Stimulated activated effector memory CD8-positive, alpha-beta T cell treated with anti-CD3 and anti-CD28 coated beads, Interleukin-12 subunit alpha, Interleukin-12 subunit beta, amount 100 ng/mL, for 72 hours (primary cell): Measurements from ENCODE around the gene MED13.
"Not testable (repeated sequence)": the region's sequence is repeated elsewhere in the genome, so short reads cannot be mapped to it uniquely, and the experiment has no call there.

ENCODE experiments used
- ATAC-seq: fragments of 150-1000 bp; cut with Tn5 transposase; 2 replicates; pipeline ENCODE4 v1.10.0; 2021
- DNase-seq, 2 donors: peaks; one replicate each; pipeline ENCODE4 v3.0.0; 2021 to 2022; ENCODE audit warnings: low spot score in 2 of 2
- H3K27ac Mint-ChIP-seq: one replicate; pipeline ENCODE4 v1.8.0; 2022; ENCODE audit warnings: mild to moderate bottlenecking, mixed read lengths
- H3K36me3 Mint-ChIP-seq: one replicate; pipeline ENCODE4 v1.8.0; 2022; ENCODE audit warnings: mild to moderate bottlenecking, mixed read lengths
- H3K4me1 Mint-ChIP-seq: one replicate; pipeline ENCODE4 v1.8.0; 2022; ENCODE audit warnings: mixed read lengths
- H3K4me3 Mint-ChIP-seq: one replicate; pipeline ENCODE4 v1.8.0; 2022; ENCODE audit warnings: mild to moderate bottlenecking, mixed read lengths
- H3K9me3 Mint-ChIP-seq: one replicate; pipeline ENCODE4 v1.8.0; 2022; ENCODE audit warnings: mixed read lengths

The MED13 gene

DNA sequence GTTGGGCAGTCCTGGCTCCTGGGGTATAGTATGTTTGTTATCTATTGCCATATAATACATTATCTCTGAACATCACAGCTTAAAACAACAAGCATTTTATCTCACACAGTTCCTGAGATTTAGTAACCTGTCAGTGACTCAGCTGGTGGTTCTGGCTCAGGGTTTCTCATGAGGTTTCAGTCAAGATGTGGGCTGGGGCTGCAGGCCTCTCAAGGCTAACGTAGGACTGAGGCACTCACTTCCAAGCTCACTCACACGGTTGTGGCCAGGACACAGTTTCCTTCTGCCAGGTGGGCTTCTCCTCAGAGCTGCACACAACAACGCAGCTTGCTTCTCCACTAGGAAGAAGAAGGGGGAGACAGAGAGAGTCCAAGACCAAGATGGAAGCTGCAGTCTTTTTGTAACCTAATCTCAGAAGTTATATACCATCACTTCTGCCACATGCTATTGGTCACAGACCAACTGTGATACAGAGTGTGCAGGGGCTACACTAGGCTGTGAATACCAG, 10.3 kb upstream of the MED13 start:
- H3K27ac Mint-ChIP-seq = no peak overlapping the region
- no peak overlapping the region for H3K4me3 Mint-ChIP-seq
- peak; percentile 92 for ATAC-seq
- no peaks in the 10 kb centered on the region for H3K4me1 Mint-ChIP-seq
- no peaks in the 10 kb centered on the region for H3K36me3 Mint-ChIP-seq
- no peaks in the 10 kb centered on the region for H3K9me3 Mint-ChIP-seq
- DNase-seq = no peak

DNA sequence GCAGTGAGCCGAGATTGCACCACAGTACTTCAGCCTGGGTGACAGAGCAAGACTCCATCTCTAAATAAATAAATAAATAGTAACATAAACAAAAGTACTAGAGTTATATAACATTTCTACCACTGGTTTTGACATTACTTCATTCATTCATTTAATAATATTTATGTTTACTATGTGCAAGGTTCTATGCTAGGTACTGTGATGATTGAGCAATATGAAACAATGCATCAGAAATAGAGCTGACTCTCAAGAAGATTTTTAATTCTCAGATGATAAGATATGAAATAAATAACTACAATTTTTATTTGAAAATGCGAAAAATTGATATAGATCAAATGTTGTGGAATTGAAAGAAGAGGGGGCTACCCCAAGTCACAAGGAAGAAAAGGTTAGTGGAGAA, 8.9 kb upstream of the MED13 start:
- H3K9me3 Mint-ChIP-seq = no peaks in the 10 kb centered on the region
- H3K4me3 Mint-ChIP-seq = no peak overlapping the region
- no peaks in the 10 kb centered on the region for H3K36me3 Mint-ChIP-seq
- ATAC-seq (no peak), DNase-seq (no peak)
- H3K27ac Mint-ChIP-seq = no peak overlapping the region
- no peaks in the 10 kb centered on the region for H3K4me1 Mint-ChIP-seq

DNA sequence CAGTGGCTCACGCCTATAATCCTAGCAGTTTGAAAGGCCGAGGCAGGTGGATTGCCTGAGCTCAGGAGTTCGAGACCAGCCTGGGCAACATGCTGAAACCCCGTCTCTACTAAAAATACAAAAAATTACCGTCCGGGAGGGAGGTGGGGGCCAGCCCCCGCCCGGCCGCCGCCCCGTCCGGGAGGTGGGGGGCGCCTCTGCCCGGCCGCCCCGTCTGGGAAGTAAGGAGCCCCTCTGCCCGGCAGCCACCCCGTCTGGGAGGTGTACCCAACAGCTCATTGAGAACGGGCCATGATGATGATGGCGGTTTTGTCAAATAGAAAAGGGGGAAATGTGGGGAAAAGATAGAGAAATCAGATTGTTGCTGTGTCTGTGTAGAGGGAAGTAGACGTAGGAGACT, 7.8 kb upstream of the MED13 start:
- not testable (repeated sequence) for H3K27ac Mint-ChIP-seq, H3K36me3 Mint-ChIP-seq, DNase-seq, H3K4me3 Mint-ChIP-seq, ATAC-seq, H3K9me3 Mint-ChIP-seq, H3K4me1 Mint-ChIP-seq

DNA sequence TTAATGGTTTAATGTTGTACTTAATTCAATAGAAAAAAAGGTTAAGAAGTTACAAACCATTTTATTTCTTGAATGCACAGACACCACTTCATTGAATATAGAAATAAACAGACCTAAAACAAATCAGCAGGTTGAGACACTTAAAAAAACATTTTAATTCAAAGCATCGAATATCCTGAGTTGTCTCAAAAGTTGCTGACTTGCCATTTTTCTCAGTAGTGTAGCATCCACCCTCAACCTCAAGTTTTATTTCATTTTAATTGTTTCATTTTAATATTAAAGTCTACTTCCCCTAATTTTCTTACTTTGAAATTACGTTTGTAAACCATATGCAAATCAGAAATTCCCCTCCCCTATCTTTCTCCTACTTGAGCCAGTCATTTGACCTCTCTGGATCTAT, 5.8 kb upstream of the MED13 start:
- ATAC-seq = no peak
- peaks cover 3% of the 10 kb centered on the region for H3K36me3 Mint-ChIP-seq
- no peak overlapping the region for H3K4me3 Mint-ChIP-seq
- no peaks in the 10 kb centered on the region for H3K4me1 Mint-ChIP-seq
- no peak overlapping the region for H3K27ac Mint-ChIP-seq
- DNase-seq = no peak
- no peaks in the 10 kb centered on the region for H3K9me3 Mint-ChIP-seq

DNA sequence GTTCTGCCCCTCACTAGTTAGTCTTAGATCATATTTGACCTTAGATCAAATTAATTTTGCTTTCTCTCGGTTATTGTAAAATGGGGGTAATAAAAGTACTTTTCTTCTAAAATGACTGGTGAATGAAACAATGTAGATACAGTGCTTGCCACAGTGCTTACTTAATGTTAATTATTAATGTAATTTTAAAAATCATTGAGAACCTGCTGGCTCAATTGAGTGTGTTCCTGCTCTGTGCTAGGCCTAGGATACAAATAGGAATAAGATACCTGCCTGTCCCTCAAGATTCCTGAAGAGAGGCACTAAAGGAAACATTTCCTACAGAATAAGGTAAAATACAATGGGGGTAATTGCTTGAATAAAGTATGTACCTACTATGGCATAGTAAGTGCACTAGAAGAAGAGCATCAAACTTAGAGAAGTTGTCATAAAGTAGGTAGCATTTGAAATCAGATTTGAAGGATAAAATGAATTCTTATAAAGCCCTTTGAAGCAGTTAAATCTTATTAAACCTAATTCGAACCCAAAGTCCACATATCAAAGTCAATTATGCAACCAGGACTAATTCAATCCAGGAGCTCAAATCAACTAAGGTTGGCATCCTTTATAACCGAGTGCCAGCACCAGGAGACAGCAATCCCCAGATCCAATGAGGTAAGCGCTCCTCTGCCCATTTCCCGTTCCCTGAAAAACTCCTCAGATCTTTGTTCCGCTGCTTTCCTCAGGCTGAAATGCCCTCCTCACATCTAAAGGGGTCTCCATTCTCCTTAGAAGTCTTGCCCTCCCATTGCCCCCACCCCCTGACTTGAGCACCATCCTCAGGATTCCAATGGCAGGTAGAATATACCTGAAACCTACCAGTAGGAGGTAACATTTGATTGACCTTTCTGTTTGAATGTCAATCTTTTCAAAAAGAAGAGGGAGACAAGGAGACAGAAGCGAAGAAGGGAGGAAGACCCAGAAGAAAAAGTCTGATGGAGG, 2.4 kb upstream of the MED13 start:
- H3K27ac Mint-ChIP-seq = no peak overlapping the region
- ATAC-seq = no peak
- H3K4me3 Mint-ChIP-seq = no peak overlapping the region

DNA sequence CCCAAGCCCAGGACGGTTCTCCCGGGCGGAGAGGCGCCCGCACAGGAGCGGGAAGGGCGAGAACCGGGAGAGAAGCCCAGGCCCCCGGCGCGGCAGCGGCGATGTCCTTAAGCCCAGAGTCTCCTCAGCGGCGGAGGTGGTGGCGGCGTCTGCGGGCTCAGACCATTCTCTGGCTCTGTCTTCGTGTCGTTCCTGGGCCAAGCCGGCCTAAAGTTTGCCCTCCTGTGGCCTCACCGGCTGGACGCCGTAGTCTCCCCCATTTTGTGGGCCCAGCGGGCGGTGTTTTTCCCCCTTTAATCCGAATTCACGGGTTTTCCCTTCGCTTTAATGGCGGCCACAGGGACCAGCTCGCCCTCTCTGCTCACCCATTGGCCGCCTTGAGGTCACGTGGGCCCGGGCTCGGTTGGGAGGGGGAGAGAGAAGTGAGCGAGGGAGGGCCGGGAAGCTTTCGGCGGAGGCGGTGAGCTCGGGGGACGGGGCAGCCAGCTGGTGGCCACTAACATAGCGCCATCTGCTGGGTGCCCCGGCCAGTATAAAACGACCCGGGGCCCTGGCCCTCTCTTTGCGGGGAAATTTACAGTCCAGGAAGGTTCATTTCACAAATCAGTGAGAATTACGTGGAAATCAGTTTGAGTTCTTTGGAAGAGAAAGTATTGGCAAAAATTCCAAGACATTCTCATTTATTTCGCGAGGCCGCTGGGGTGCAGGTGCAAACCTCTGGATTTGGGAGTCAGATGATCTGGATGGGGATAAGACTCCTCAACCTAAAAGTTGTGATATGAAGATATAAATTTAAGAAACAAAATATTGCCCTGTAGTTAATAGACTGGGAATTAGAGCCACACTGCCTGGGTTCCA, 762 bp upstream of the MED13 start:
- Mint-ChIP-seq H3K27ac (peak overlapping the region; percentile 98), H3K36me3 (peaks cover 49% of the 10 kb centered on the region), H3K9me3 (no peaks in the 10 kb centered on the region), H3K4me1 (peaks cover 32% of the 10 kb centered on the region), H3K4me3 (peak overlapping the region; percentile 89)
- DNase-seq (peak; percentile 90 to 99), ATAC-seq (peak; percentile 97)

More for the DNA sequence above, 2.4 kb upstream of the MED13 start:
- Mint-ChIP-seq H3K4me1 (peaks cover 21% of the 10 kb centered on the region), H3K9me3 (no peaks in the 10 kb centered on the region), H3K36me3 (peaks cover 33% of the 10 kb centered on the region)
- peak in 1 of 2 donors; percentile 26 for DNase-seq

DNA sequence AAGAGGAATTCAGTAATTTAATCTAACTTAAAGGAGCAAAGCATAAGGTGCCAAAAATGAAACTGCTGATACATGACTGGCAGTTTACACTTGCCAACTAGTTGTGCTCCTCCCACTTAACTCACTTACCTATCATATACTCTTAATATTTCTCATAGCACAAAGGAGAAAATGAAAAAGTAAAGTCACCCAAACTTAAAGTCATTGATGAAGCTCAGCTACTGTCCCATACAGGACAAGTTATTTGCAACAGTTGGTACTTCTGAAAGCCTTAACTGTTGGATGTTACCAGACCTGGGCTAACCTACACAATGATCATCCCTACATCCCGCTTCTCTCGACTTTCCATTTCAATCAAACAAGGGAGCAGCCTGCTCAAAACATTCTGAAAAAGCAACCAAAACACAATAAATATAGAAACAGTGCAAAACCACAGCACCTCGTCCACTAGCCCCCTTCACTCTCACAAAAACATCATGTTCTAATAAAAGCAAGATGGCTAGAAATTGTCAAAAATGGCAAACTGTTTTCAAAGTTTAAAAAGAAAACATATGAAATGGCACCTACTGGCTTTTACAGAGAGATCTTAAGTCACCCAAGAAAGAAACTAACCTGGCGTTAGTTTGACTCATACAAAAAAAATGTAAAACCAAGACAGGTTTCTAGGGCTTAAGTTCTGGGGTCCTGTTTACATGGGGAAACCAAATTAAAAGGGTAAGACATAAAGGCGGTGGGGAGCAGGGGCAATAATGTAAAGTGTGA, 868 bp downstream of the MED13 start:
- Mint-ChIP-seq H3K36me3 (peaks cover 65% of the 10 kb centered on the region), H3K9me3 (no peaks in the 10 kb centered on the region), H3K4me1 (peaks cover 47% of the 10 kb centered on the region), H3K27ac (peak overlapping the region; percentile 98), H3K4me3 (peak overlapping the region; percentile 89)
- ATAC-seq (peak; percentile 38), DNase-seq (peak in 1 of 2 donors; percentile 50)

DNA sequence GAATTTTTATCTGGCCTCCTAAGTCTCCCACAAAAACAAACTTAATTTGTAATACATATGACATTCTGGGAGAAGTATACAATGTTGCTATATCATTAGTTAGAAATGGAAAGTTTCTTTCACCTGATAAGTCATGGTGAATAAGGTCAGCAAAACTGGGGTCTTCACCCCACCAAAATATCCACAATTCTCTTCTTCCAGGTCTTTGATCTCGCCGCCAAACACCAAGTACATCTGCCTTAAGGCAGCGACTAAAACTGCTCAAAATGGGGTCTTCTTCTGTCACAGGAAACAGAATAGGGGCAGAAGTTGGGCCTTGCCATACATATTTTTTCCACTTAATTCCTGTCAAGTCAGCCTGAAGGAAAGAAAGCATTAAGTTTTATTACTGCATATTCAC, 2.1 kb downstream of the MED13 start:
- Mint-ChIP-seq H3K4me1 (peaks cover 60% of the 10 kb centered on the region), H3K36me3 (peaks cover 78% of the 10 kb centered on the region), H3K27ac (peak overlapping the region; percentile 98)

DNA sequence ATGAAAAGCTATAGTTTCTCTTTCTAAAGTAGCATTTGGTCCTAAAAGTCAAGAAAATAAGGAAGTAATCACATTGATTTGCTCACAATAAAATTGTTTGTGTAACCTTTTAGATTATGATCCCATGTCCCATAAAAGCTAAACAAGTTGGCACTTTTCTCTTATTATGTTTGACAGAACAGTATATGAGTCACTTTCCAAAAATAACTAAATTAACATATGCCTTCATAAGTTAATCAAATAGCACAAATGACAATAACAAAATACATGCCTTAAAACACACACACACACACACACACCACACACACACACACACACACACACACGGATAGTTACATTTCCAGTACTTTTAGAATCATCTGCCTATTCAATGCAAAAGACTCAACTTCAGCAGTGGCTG, 2.8 kb downstream of the MED13 start:
- peak overlapping the region; percentile 98 for H3K27ac Mint-ChIP-seq
- H3K4me3 Mint-ChIP-seq = peak overlapping the region; percentile 89
- peaks cover 63% of the 10 kb centered on the region for H3K4me1 Mint-ChIP-seq
- peaks cover 84% of the 10 kb centered on the region for H3K36me3 Mint-ChIP-seq
- no peaks in the 10 kb centered on the region for H3K9me3 Mint-ChIP-seq
- DNase-seq (peak in 1 of 2 donors; percentile 28), ATAC-seq (no peak)

More for the DNA sequence above, 2.1 kb downstream of the MED13 start:
- H3K4me3 Mint-ChIP-seq = peak overlapping the region; percentile 89
- no peaks in the 10 kb centered on the region for H3K9me3 Mint-ChIP-seq
- DNase-seq (peak in 1 of 2 donors; percentile 41), ATAC-seq (no peak)

DNA sequence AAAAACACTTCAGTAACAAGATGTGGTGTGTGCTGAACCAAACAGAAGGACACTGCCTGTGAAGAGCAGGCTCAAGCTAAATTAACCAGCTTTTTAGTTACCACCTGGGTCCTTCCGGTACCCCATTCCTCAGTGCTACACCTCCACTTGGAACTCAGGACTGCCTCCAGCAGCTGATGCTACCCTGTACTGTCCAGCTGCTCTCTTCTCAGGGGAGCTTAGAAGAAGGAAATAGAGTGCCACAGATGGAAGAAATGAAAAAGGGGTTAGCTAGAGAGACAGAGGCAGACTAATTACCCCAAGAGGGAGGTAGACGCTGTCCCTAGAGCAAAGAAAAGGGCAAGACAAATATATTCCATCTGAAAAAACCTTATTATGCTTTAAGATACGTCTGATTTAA, 5.7 kb downstream of the MED13 start:
- Mint-ChIP-seq H3K27ac (peak overlapping the region; percentile 75), H3K36me3 (peaks cover 99% of the 10 kb centered on the region)
- no peak for ATAC-seq

DNA sequence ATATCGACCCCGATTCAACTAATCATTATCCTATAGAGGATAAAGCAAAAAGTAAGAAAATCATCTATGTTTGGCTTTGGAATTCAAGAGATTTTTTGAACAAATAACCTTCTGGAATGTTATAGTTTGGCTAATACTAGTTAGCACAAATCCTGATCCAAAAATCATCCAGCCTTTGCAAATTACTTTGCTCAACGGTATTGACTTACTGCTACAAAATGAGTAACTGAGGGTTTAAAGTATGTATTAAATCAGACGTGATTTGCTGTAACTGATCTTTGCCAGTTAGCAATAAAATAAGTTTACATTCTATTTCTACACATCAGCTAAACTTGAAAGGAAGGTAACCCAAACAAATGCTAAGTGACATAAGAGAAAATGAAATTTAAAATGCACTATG, 6.5 kb downstream of the MED13 start:
- Mint-ChIP-seq H3K4me1 (peaks cover 62% of the 10 kb centered on the region), H3K27ac (peak overlapping the region; percentile 75), H3K36me3 (peaks cover 99% of the 10 kb centered on the region), H3K4me3 (no peak overlapping the region), H3K9me3 (no peaks in the 10 kb centered on the region)
- DNase-seq (no peak), ATAC-seq (no peak)

More for the DNA sequence above, 5.7 kb downstream of the MED13 start:
- no peaks in the 10 kb centered on the region for H3K9me3 Mint-ChIP-seq
- DNase-seq = peak in 1 of 2 donors; percentile 43
- peaks cover 67% of the 10 kb centered on the region for H3K4me1 Mint-ChIP-seq
- H3K4me3 Mint-ChIP-seq = no peak overlapping the region

DNA sequence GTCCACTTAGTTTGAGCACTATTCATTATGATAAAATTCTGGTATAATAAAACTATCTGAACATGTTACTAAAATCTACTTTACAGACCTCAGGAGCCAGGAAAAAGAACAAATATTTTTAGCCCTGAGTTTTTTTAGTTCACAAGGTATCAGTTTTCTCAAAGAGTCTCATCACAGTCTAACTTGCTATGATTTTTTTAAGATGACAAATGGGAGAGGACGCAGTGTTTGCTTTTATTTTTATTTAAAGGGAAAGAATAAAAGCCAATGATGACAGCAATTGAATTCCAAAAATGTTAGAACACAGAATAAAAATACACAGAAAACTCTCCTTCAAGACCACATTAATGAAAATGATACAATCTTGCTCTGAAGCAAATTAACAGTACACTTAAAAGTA, 7.4 kb downstream of the MED13 start:
- no peak for ATAC-seq
- no peaks in the 10 kb centered on the region for H3K9me3 Mint-ChIP-seq
- H3K36me3 Mint-ChIP-seq = peaks cover 100% of the 10 kb centered on the region
- H3K4me1 Mint-ChIP-seq = peaks cover 57% of the 10 kb centered on the region
- H3K27ac Mint-ChIP-seq = peak overlapping the region; percentile 52
- DNase-seq = no peak
- no peak overlapping the region for H3K4me3 Mint-ChIP-seq

DNA sequence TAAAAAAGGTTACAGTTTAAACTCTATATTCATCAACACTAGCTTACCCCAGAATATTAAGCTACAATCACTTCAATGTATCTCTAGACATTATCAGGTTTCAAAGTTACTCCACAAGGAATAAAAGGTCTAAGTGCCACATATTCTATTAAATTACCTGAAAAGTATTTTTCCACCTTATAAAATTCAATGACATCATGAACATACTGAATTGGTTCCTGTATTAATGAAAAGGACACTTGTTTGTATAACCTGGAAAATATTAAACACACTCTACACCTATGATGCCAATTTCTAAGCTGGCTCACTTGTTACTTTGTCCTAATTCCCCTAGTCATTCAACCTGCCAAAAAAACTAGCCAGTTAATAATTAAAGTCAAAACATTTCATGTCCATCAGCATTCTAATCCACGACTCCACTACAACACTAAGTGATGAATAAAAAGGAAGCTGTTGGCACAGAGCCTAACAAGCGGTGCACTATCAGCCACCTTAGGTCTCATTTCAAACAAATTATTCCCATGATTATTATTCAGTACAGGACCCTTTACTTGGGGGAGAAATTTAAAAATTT, 12.2 kb downstream of the MED13 start:
- no peak for DNase-seq
- no peak overlapping the region for H3K27ac Mint-ChIP-seq
- H3K4me3 Mint-ChIP-seq = no peak overlapping the region
- H3K36me3 Mint-ChIP-seq = peaks cover 100% of the 10 kb centered on the region
- ATAC-seq = no peak
- no peaks in the 10 kb centered on the region for H3K9me3 Mint-ChIP-seq
- H3K4me1 Mint-ChIP-seq = peaks cover 36% of the 10 kb centered on the region

DNA sequence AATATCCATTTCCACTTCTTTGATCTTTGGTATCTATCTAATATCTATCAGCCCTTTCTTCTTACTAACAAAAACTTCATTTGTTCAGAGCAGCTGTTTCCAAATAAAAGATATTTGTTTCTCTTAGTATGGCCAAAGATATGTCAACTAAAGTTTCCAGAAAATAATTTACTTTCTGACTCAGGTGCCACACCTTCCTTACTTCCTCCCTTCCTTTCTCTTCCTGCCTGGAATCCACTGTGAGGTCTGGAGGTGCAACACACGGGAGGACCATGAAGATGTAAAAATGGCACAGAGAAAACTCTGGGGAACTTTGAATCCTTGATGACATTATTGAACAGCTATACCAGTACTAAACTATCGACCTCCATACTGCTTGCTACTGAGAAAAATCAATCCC, 14.0 kb downstream of the MED13 start:
- H3K4me1 Mint-ChIP-seq = peaks cover 34% of the 10 kb centered on the region
- peak overlapping the region; percentile 45 for H3K27ac Mint-ChIP-seq
- H3K4me3 Mint-ChIP-seq = no peak overlapping the region
- DNase-seq = no peak
- ATAC-seq = no peak
- H3K9me3 Mint-ChIP-seq = no peaks in the 10 kb centered on the region
- H3K36me3 Mint-ChIP-seq = peaks cover 100% of the 10 kb centered on the region
